HUDEP-2 (cell line): ENCODE data around the gene TUBB1.
A peak's percentile ranks its signal among the peaks of the same experiment; 100 is the strongest.

Experiments used
- DNase-seq, 76 experiments: peaks; one replicate each; lab custom pipeline; 2025; ENCODE audit not compliant: unreplicated experiment in 76 of 76; lab: John Stamatoyannopoulos, UW

Gene TUBB1

GRCh38 chr20:59016795-59017492 is 2.3 kb upstream of the TUBB1 start:
- DNase-seq, result no peak

GRCh38 chr20:59017493-59018231 is 1.6 kb upstream of the TUBB1 start:
- no peak for DNase-seq

GRCh38 chr20:59018817-59019216 is 412 bp upstream of the TUBB1 start:
- no peak for DNase-seq

GRCh38 chr20:59020938-59021551 is 1.8 kb downstream of the TUBB1 start:
- DNase-seq, result peak in 73 of 76 experiments; percentile 17 to 94 (median 73)

- DNase-seq, result no peak
Observed at GRCh38 chr20:59022754-59023153, 3.5 kb downstream of the TUBB1 start.

- DNase-seq, result no peak
Observed at GRCh38 chr20:59023616-59024015, 4.4 kb downstream of the TUBB1 start.

- no peak for DNase-seq
Observed at GRCh38 chr20:59024111-59024530, 4.9 kb downstream of the TUBB1 start.

GRCh38 chr20:59025086-59025485 is 5.9 kb downstream of the TUBB1 start:
- no peak for DNase-seq

- no peak for DNase-seq
Observed at GRCh38 chr20:59025511-59025910, 6.3 kb downstream of the TUBB1 start.

GRCh38 chr20:59026904-59027740 is 7.9 kb downstream of the TUBB1 start:
- no peak for DNase-seq

GRCh38 chr20:59027741-59028320 is 8.6 kb downstream of the TUBB1 start:
- no peak for DNase-seq

- no peak for DNase-seq
Observed at GRCh38 chr20:59028812-59029211, 9.6 kb downstream of the TUBB1 start.

- DNase-seq, result peak in 1 of 76 experiments; percentile 9
Observed at GRCh38 chr20:59030911-59031563, 11.8 kb downstream of the TUBB1 start.

- DNase-seq, result no peak
Observed at GRCh38 chr20:59031564-59032022, 12.4 kb downstream of the TUBB1 start.

GRCh38 chr20:59032023-59032712 is 12.9 kb downstream of the TUBB1 start, which contains the start of gene ATP5F1E:
ATP5F1E (minus strand) TSS chr20:59032335; CDS start chr20:59032251, 84 bp downstream.
- DNase-seq, result peak in 74 of 76 experiments; percentile 43 to 97 (median 89)

- no peak for DNase-seq
Observed at GRCh38 chr20:59032713-59033059, 13.5 kb downstream of the TUBB1 start.

- no peak for DNase-seq
Observed at GRCh38 chr20:59033093-59033492, 13.9 kb downstream of the TUBB1 start.

GRCh38 chr20:59033616-59034165 is 14.5 kb downstream of the TUBB1 start:
- no peak for DNase-seq

- DNase-seq, result no peak
Observed at GRCh38 chr20:59035381-59035780, 16.2 kb downstream of the TUBB1 start.
